GF-D8 (cell line): ENCODE data around the gene CNST.
A peak's percentile ranks its signal among the peaks of the same experiment; 100 is the strongest.
"Not testable (repeated sequence)": the region's sequence is repeated elsewhere in the genome, so short reads cannot be mapped to it uniquely, and the experiment has no call there.

Experiments
- DNase-seq: peaks from one replicate; lab custom pipeline; 2025; lab: John Stamatoyannopoulos, UW

CNST gene

GRCh38 chr1:246554201-246554600 lies 12.1 kb upstream of the CNST start:
- no peak for DNase-seq

GRCh38 chr1:246558041-246558440 lies 8.2 kb upstream of the CNST start:
- DNase-seq = no peak

- DNase-seq = no peak
These were observed 6.9 kb upstream of the CNST start for GRCh38 chr1:246559310-246559709.

GRCh38 chr1:246560833-246561232 lies 5.4 kb upstream of the CNST start:
- not testable (repeated sequence) for DNase-seq

GRCh38 chr1:246564839-246565750 lies 1.2 kb upstream of the CNST start:
- peak; percentile 23 for DNase-seq

GRCh38 chr1:246565751-246566127 lies 517 bp upstream of the CNST start:
- no peak for DNase-seq

GRCh38 chr1:246566813-246567645 lies 773 bp downstream of the CNST start:
- peak; percentile 19 for DNase-seq

GRCh38 chr1:246567646-246568235 lies 1.5 kb downstream of the CNST start:
- no peak for DNase-seq

GRCh38 chr1:246569248-246570238 lies 3.3 kb downstream of the CNST start:
- DNase-seq = peak; percentile 24

GRCh38 chr1:246571309-246571708 lies 5.1 kb downstream of the CNST start:
- peak; percentile 70 for DNase-seq

GRCh38 chr1:246571953-246572352 lies 5.7 kb downstream of the CNST start:
- DNase-seq = no peak

- peak; percentile 79 for DNase-seq
These were observed 6.5 kb downstream of the CNST start for GRCh38 chr1:246572785-246573184.

- DNase-seq = peak; percentile 90
These were observed 7.2 kb downstream of the CNST start for GRCh38 chr1:246573491-246573890.

GRCh38 chr1:246576709-246577032 lies 10.4 kb downstream of the CNST start:
- no peak for DNase-seq

- DNase-seq = no peak
These were observed 10.9 kb downstream of the CNST start for GRCh38 chr1:246577082-246577719.

GRCh38 chr1:246577720-246578106 lies 11.5 kb downstream of the CNST start:
- DNase-seq = peak; percentile 40

- peak; percentile 23 for DNase-seq
These were observed 13.6 kb downstream of the CNST start for GRCh38 chr1:246579818-246580217.

GRCh38 chr1:246580497-246581370 lies 14.5 kb downstream of the CNST start:
- DNase-seq = no peak

GRCh38 chr1:246582301-246583055 lies 16.2 kb downstream of the CNST start:
- DNase-seq = no peak
